HG03442 (cell line): ENCODE results near the gene ZMYND15.

ENCODE experiments used
- ATAC-seq: cut with Tn5 transposase; IDR thresholded peaks from one replicate; pipeline ENCODE4 v1.9.1; 2021; ENCODE audit warnings: mild to moderate bottlenecking, moderate library complexity; ENCODE audit not compliant: unreplicated experiment

ZMYND15 gene

GRCh38 chr17:4715063-4715744, 24.4 kb upstream of the ZMYND15 start:
- no peak for ATAC-seq

GRCh38 chr17:4716081-4716480, 23.6 kb upstream of the ZMYND15 start:
- no peak for ATAC-seq

GRCh38 chr17:4717791-4718190, 21.8 kb upstream of the ZMYND15 start:
- no peak for ATAC-seq

- ATAC-seq, result no peak
Measured at GRCh38 chr17:4718276-4718675, 21.4 kb upstream of the ZMYND15 start.

- ATAC-seq, result no peak
Measured at GRCh38 chr17:4719146-4719545, 20.5 kb upstream of the ZMYND15 start.

GRCh38 chr17:4719684-4720221, 19.9 kb upstream of the ZMYND15 start:
- ATAC-seq, result no peak

GRCh38 chr17:4720787-4721186, 18.8 kb upstream of the ZMYND15 start:
- ATAC-seq, result no peak

- no peak for ATAC-seq
Measured at GRCh38 chr17:4721203-4722135, 18.2 kb upstream of the ZMYND15 start.

GRCh38 chr17:4722678-4723240, 16.9 kb upstream of the ZMYND15 start:
- no peak for ATAC-seq

- ATAC-seq, result no peak
Measured at GRCh38 chr17:4724650-4725049, 15.0 kb upstream of the ZMYND15 start.

GRCh38 chr17:4725646-4726310, 13.9 kb upstream of the ZMYND15 start:
- no peak for ATAC-seq

GRCh38 chr17:4728124-4728523, 11.5 kb upstream of the ZMYND15 start:
- ATAC-seq, result no peak

- no peak for ATAC-seq
Measured at GRCh38 chr17:4733073-4733531, 6.5 kb upstream of the ZMYND15 start.

GRCh38 chr17:4734857-4735475, 4.7 kb upstream of the ZMYND15 start:
- ATAC-seq, result no peak

GRCh38 chr17:4735876-4736651, 3.6 kb upstream of the ZMYND15 start:
- no peak for ATAC-seq

GRCh38 chr17:4738136-4739121, 1.2 kb upstream of the ZMYND15 start:
- ATAC-seq, result no peak

- ATAC-seq, result no peak
Measured at GRCh38 chr17:4740025-4740351, 355 bp downstream of the ZMYND15 start.

- no peak for ATAC-seq
Measured at GRCh38 chr17:4740584-4740983, 951 bp downstream of the ZMYND15 start.

GRCh38 chr17:4741544-4741943, 1.9 kb downstream of the ZMYND15 start:
- ATAC-seq, result no peak
